PC-3 (cell line): ENCODE data around the gene C1orf21. TPM values are rescaled to one million over a fixed set of nuclear protein-coding genes. Genes with fewer than 3 reads are reported as not detected.

Experiments used
- ATAC-seq: fragments of 200-7000 bp; cut with Tn5 transposase; 2 replicates; pipeline ENCODE4 v1.9.1; 2020; ENCODE audit warnings: mild to moderate bottlenecking, moderate library complexity
- BruUV-seq: library from RNA; stranded (reverse); fragments of 400-500 nt; replicated peaks from 2 replicates; lab custom pipeline; 2021; lab: Mats Ljungman, UMichigan
- CTCF ChIA-PET: fragments of 300-600 bp; sonication (Branson Sonifier 250); formaldehyde crosslinking; loops from one replicate; lab custom pipeline; 2022; ENCODE audit warnings: antibody characterized with exemption; lab: Charles Lee
- POLR2A ChIA-PET: fragments of 300-600 bp; sonication (Branson Sonifier 250); formaldehyde crosslinking; loops from one replicate; lab custom pipeline; 2022; ENCODE audit warnings: antibody characterized with exemption; ENCODE audit not compliant: unreplicated experiment; lab: Charles Lee
- DNase-seq: peaks from one replicate; pipeline ENCODE4 v3.0.0-alpha.2; 2015
- H2AFZ ChIP-seq: fragments of 300-600 bp; sonication (generic); 2 replicates; pipeline ENCODE4 v1.6.0; 2016; ENCODE audit warnings: antibody characterized with exemption, low read length
- H3F3A ChIP-seq: fragments of 300-600 bp; sonication (generic); one replicate; pipeline ENCODE4 v1.6.0; 2017; ENCODE audit warnings: antibody characterized with exemption, low read length, control low read depth, mild to moderate bottlenecking; ENCODE audit not compliant: unreplicated experiment
- H3K27ac ChIP-seq: fragments of 300-600 bp; sonication (generic); 2 replicates; pipeline ENCODE4 v1.5.1; 2016; ENCODE audit warnings: mild to moderate bottlenecking, low read length
- H3K27me3 ChIP-seq: fragments of 300-600 bp; sonication (generic); 2 replicates; pipeline ENCODE4 v1.6.1; 2016; ENCODE audit warnings: low read length, mixed read lengths
- H3K36me3 ChIP-seq: fragments of 300-600 bp; sonication (generic); 2 replicates; pipeline ENCODE4 v1.6.1; 2016; ENCODE audit warnings: low read depth, mixed run types, low read length, mixed read lengths
- H3K4me1 ChIP-seq: fragments of 300-600 bp; sonication (generic); 2 replicates; pipeline ENCODE4 v1.5.1; 2016; ENCODE audit warnings: low read length; ENCODE audit not compliant: insufficient read depth
- H3K4me2 ChIP-seq: fragments of 300-600 bp; sonication (generic); 2 replicates; pipeline ENCODE4 v1.6.0; 2016; ENCODE audit warnings: low read length
- H3K4me3 ChIP-seq: fragments of 300-600 bp; sonication (generic); 2 replicates; pipeline ENCODE4 v1.5.1; 2016; ENCODE audit warnings: mild to moderate bottlenecking, low read length, mixed read lengths
- H3K79me2 ChIP-seq: fragments of 300-600 bp; sonication (generic); 2 replicates; pipeline ENCODE4 v1.6.1; 2017; ENCODE audit warnings: low read length, mixed read lengths
- H3K9ac ChIP-seq: fragments of 300-600 bp; sonication (generic); 2 replicates; pipeline ENCODE4 v1.6.0; 2016; ENCODE audit warnings: mild to moderate bottlenecking, low read length
- H3K9me2 ChIP-seq: fragments of 300-600 bp; sonication (generic); replicated peaks from 2 replicates; pipeline ENCODE4 v1.6.1; 2016; ENCODE audit warnings: mixed run types, low read length, mixed read lengths
- H3K9me3 ChIP-seq: fragments of 300-600 bp; sonication (generic); 2 replicates; pipeline ENCODE4 v1.6.1; 2016; ENCODE audit warnings: low read length, mixed read lengths
- H4K20me1 ChIP-seq: fragments of 300-600 bp; sonication (generic); 2 replicates; pipeline ENCODE4 v1.6.1; 2016; ENCODE audit warnings: low read length, mixed read lengths
- EZH2 ChIP-seq: fragments of 300-600 bp; sonication (generic); IDR thresholded peaks from one replicate; pipeline ENCODE4 v1.6.1; 2017; ENCODE audit warnings: antibody characterized with exemption, mild to moderate bottlenecking, low read length; ENCODE audit not compliant: unreplicated experiment
- EZH2phosphoT487 ChIP-seq: fragments of 300-600 bp; sonication (generic); IDR thresholded peaks from 2 replicates; pipeline ENCODE4 v1.6.1; 2018; ENCODE audit warnings: mild to moderate bottlenecking, antibody characterized with exemption, low read length, borderline replicate concordance
- intact Hi-C: fragments of 100-400 bp; cut with micrococcal nuclease; formaldehyde crosslinking; loops from 2 replicates; pipeline ENCODE4 v1.9.0; 2023
- total RNA-seq: library from RNA; depleted of rRNA; stranded (reverse); fragments of >200 nt; gene quantifications from 2 replicates; pipeline ENCODE4 v1.2.3, GENCODE V29; 2014
- TF ChIP-seq, protein P1 (sequence below): fragments of 300-600 bp; sonication (generic); conservative IDR thresholded peaks from 2 replicates; pipeline ENCODE4 v1.5.1; 2017; ENCODE audit warnings: antibody characterized with exemption, low read depth, mild to moderate bottlenecking, low read length

Gene C1orf21
- total RNA-seq, 1 experiment from 2014 or later: 1.3 TPM

DNA sequence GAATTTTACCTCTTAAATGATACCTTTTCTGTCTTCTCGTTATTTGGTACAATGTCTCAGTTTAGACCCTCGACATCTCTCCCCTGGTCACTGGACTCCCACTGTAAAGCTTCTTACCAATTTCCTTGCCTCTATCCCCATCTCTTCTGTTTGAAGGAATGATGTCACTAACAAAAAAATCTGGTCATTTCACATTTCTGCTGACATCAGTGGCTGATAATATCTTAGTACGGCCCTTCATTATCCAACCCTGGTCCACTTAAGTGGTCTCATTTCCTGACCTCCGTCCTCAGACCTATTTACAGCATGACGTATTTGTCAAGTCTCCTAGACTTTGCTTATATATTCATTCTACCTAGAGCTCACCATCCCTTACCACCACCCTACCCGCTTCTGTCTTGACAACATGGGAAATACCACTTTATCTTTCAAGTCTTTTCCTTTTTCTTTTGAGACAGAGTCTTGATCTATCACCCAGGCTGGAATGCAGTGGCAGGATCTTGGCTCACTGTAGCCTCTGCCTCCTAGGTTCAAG, 60.9 kb downstream of the C1orf21 start:
- Histone ChIP-seq H3K4me2 (no peak overlapping the region), H3K4me1 (no peaks in the 10 kb centered on the region), H2AFZ (no peak overlapping the region), H3K27ac (no peak overlapping the region), H3K27me3 (no peaks in the 10 kb centered on the region), H3K9me2 (no peaks in the 10 kb centered on the region), H3K36me3 (no peaks in the 10 kb centered on the region), H3K9me3 (no peaks in the 10 kb centered on the region), H3F3A (no peaks in the 10 kb centered on the region), H3K4me3 (no peak overlapping the region), H4K20me1 (no peaks in the 10 kb centered on the region), H3K9ac (no peak overlapping the region), H3K79me2 (no peaks in the 10 kb centered on the region)
- ATAC-seq (no peak), DNase-seq (no peak)
- ChIA-PET CTCF (no interaction called here), POLR2A (no interaction called here)
- TF ChIP-seq, protein P1, sequence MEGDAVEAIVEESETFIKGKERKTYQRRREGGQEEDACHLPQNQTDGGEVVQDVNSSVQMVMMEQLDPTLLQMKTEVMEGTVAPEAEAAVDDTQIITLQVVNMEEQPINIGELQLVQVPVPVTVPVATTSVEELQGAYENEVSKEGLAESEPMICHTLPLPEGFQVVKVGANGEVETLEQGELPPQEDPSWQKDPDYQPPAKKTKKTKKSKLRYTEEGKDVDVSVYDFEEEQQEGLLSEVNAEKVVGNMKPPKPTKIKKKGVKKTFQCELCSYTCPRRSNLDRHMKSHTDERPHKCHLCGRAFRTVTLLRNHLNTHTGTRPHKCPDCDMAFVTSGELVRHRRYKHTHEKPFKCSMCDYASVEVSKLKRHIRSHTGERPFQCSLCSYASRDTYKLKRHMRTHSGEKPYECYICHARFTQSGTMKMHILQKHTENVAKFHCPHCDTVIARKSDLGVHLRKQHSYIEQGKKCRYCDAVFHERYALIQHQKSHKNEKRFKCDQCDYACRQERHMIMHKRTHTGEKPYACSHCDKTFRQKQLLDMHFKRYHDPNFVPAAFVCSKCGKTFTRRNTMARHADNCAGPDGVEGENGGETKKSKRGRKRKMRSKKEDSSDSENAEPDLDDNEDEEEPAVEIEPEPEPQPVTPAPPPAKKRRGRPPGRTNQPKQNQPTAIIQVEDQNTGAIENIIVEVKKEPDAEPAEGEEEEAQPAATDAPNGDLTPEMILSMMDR: no peak
- TF ChIP-seq EZH2: no peak
- no peak for TF ChIP-seq EZH2phosphoT487
- intact Hi-C loops: no loop called here
- no TSS peak for BruUV-seq

DNA sequence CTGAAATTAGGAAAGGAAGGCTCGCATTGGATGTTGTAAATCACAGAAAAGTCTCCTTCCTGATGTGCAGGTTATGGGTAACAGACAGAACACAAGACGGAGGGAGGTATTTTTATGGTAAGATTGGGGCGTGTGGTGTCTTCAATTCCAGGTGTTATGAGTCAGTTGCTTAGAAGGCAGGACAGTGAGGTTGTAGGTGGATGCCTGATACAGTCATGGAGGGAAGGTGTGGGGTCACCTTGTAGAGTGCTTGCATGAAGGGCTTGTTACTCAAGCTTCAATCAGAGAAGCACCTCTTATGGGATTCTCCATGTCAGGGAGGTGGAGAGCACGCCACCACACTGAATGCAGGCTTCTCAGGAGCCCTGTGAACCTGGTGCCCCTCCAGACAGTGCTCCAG, 63.1 kb downstream of the C1orf21 start:
- H3K9me2 ChIP-seq: no peaks in the 10 kb centered on the region
- ATAC-seq: no peak
- H3K4me2 ChIP-seq: no peak overlapping the region
- H3K79me2 ChIP-seq: no peaks in the 10 kb centered on the region
- TF ChIP-seq EZH2 (no peak), EZH2phosphoT487 (no peak)
- TF ChIP-seq, protein P1: no peak
- H3K4me3 ChIP-seq: no peak overlapping the region
- no peaks in the 10 kb centered on the region for H3K9me3 ChIP-seq
- POLR2A ChIA-PET: no interaction called here
- H3K9ac ChIP-seq: no peak overlapping the region
- no TSS peak for BruUV-seq
- CTCF ChIA-PET: no interaction called here
- intact Hi-C loops: no loop called here
- no peak overlapping the region for H3K27ac ChIP-seq
- DNase-seq: no peak
- no peaks in the 10 kb centered on the region for H3K27me3 ChIP-seq
- no peak overlapping the region for H2AFZ ChIP-seq
- peaks cover 7% of the 10 kb centered on the region; the same call in 1 of the 2 replicates for H3K4me1 ChIP-seq
- no peaks in the 10 kb centered on the region for H4K20me1 ChIP-seq
- no peaks in the 10 kb centered on the region for H3K36me3 ChIP-seq
- no peaks in the 10 kb centered on the region for H3F3A ChIP-seq

DNA sequence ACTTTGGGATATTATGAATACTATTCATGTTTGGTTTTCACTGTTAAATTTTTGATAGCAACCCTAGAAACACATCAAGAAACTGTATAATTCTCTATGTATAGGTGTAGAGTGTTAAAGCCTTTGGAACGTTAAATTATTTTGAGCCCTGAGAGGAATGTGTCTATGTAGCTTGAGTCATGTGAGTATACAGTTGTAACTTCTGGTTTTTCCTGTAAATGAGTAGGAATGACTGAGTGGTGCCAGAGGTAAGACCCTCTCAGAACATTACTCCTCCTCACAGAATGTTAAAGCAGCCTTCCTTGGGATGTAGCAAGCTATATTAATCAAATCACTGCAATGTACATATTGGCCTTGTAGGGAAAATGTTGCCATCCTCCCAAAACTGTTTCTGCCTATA, 69.0 kb downstream of the C1orf21 start:
- H3K4me1 ChIP-seq: peaks cover 7% of the 10 kb centered on the region; the same call in 1 of the 2 replicates
- no peak for ATAC-seq
- no peaks in the 10 kb centered on the region for H3F3A ChIP-seq
- TF ChIP-seq EZH2phosphoT487 (no peak), EZH2 (no peak)
- TF ChIP-seq, protein P1: no peak
- no peaks in the 10 kb centered on the region for H3K9me2 ChIP-seq
- H3K79me2 ChIP-seq: no peaks in the 10 kb centered on the region
- H3K27me3 ChIP-seq: no peaks in the 10 kb centered on the region
- H3K4me3 ChIP-seq: no peak overlapping the region
- no peaks in the 10 kb centered on the region for H3K9me3 ChIP-seq
- no peak overlapping the region for H2AFZ ChIP-seq
- no TSS peak for BruUV-seq
- no peak for DNase-seq
- no peak overlapping the region for H3K27ac ChIP-seq
- H4K20me1 ChIP-seq: no peaks in the 10 kb centered on the region
- CTCF ChIA-PET: no interaction called here
- H3K36me3 ChIP-seq: no peaks in the 10 kb centered on the region
- H3K9ac ChIP-seq: no peak overlapping the region
- POLR2A ChIA-PET: no interaction called here
- no peak overlapping the region for H3K4me2 ChIP-seq
- intact Hi-C loops: no loop called here
